GM12878 (cell line): Measurements from ENCODE around the gene PTRH2. TPM values are rescaled to one million over a fixed set of nuclear protein-coding genes. Genes with fewer than 3 reads are reported as not detected.

Source experiments
- BCL11A ChIP-seq: IDR thresholded peaks from 2 replicates; pipeline ENCODE4 v1.6.1; 2011; ENCODE audit warnings: low read depth, low read length
- BMI1 ChIP-seq: fragments of 450-650 bp; IDR thresholded peaks from 2 replicates; pipeline ENCODE4 v1.6.1; 2016; ENCODE audit warnings: mild to moderate bottlenecking, moderate library complexity, borderline replicate concordance
- CHD1 ChIP-seq: IDR thresholded peaks from 2 replicates; pipeline ENCODE4 v1.6.1; 2012; ENCODE audit warnings: low read depth, low read length, improper control_type of control experiment
- CHD2 ChIP-seq: IDR thresholded peaks from 2 replicates; pipeline ENCODE4 v1.6.1; 2011; ENCODE audit warnings: low read depth, low read length, improper control_type of control experiment, borderline replicate concordance
- FOXK2 ChIP-seq: fragments of 450-650 bp; IDR thresholded peaks from 2 replicates; pipeline ENCODE4 v1.6.1; 2017; ENCODE audit warnings: mild to moderate bottlenecking, moderate library complexity
- HSF1 ChIP-seq: fragments of 150-350 bp; IDR thresholded peaks from 2 replicates; pipeline ENCODE4 v1.6.1; 2014; ENCODE audit warnings: mild to moderate bottlenecking, low read depth, low read length
- NR2C2 ChIP-seq: IDR thresholded peaks from 2 replicates; pipeline ENCODE4 v1.6.1; 2011; ENCODE audit warnings: borderline replicate concordance, low read depth; ENCODE audit not compliant: control insufficient read depth, insufficient read length
- PKNOX1 ChIP-seq: fragments of 450-650 bp; IDR thresholded peaks from 2 replicates; pipeline ENCODE4 v1.6.1; 2016; ENCODE audit warnings: mild to moderate bottlenecking
- POLR2AphosphoS2 ChIP-seq: IDR thresholded peaks from 2 replicates; pipeline ENCODE4 v1.6.1; 2011; ENCODE audit warnings: low read depth, mild to moderate bottlenecking, low read length, improper control_type of control experiment, moderate library complexity
- RCOR1 ChIP-seq: conservative IDR thresholded peaks from 2 replicates; pipeline ENCODE4 v1.6.1; 2012; ENCODE audit warnings: low read depth, low read length, improper control_type of control experiment
- SREBF2 ChIP-seq: IDR thresholded peaks from 2 replicates; pipeline ENCODE4 v1.6.1; 2012; ENCODE audit warnings: mild to moderate bottlenecking, low read length
- ZBTB33 ChIP-seq: fragments of 450-650 bp; IDR thresholded peaks from 2 replicates; pipeline ENCODE4 v1.6.1; 2017; ENCODE audit warnings: mild to moderate bottlenecking
- polyA plus RNA-seq, 11 experiments: library from polyadenylated mRNA; depleted of rRNA in 4 of 11; unstranded in 6 of 11; stranded (reverse) in 5 of 11; fragments of >200 nt; fragmentation: Nextera tagmentation in 4 of 11; fragmentation: Illumina TruSeq in 1 of 11; extraction: Ambion mirVana in 4 of 11; extraction: Trizol in 1 of 11; gene quantifications; 1 replicate in 1 of 11; 2 replicates in 10 of 11; pipeline versions ENCODE4 v1.2.1 to v1.2.3, GENCODE V29; 2011 to 2016; ENCODE audit warnings: inconsistent platforms in 2 of 11, missing spikeins in 2 of 11, low read depth in 1 of 11
- total RNA-seq, 4 experiments: library from RNA; depleted of rRNA in 3 of 4; stranded (reverse); fragments of >200 nt in 3 of 4; fragmentation: Illumina TruSeq in 1 of 4; extraction: Trizol in 1 of 4; gene quantifications; 2 replicates each; pipeline versions ENCODE4 v1.2.1 to v1.2.3, GENCODE V29; 2013 to 2021
- TF ChIP-seq, protein P1 (sequence below): fragments of 150-350 bp; IDR thresholded peaks from 2 replicates; pipeline ENCODE4 v1.6.1; 2016; ENCODE audit warnings: low read depth, low read length
- TF ChIP-seq, protein P2 (sequence below): IDR thresholded peaks from 2 replicates; pipeline ENCODE4 v1.6.1; 2011; ENCODE audit warnings: borderline replicate concordance, low read depth, mild to moderate bottlenecking, moderate library complexity, mixed read lengths, low read length; ENCODE audit not compliant: insufficient read depth; ENCODE audit errors: extremely low read length
- TF ChIP-seq, protein P3 (sequence below): IDR thresholded peaks from 2 replicates; pipeline ENCODE4 v1.6.1; 2011; ENCODE audit warnings: low read depth, mild to moderate bottlenecking, low read length, moderate library complexity, borderline replicate concordance; ENCODE audit errors: extremely low read depth
- TF ChIP-seq, protein P4 (sequence below): fragments of 450-650 bp; formaldehyde crosslinking; IDR thresholded peaks from 2 replicates; pipeline ENCODE4 v1.4.0; 2020; ENCODE audit warnings: mild to moderate bottlenecking, moderate library complexity

PTRH2 gene
- total and polyA plus RNA-seq, 10 of the 15 experiments (the other 5 are each of a cell fraction or from before 2014, with no cell fraction given): 37.7 to 156 (median 63.4) TPM

DNA sequence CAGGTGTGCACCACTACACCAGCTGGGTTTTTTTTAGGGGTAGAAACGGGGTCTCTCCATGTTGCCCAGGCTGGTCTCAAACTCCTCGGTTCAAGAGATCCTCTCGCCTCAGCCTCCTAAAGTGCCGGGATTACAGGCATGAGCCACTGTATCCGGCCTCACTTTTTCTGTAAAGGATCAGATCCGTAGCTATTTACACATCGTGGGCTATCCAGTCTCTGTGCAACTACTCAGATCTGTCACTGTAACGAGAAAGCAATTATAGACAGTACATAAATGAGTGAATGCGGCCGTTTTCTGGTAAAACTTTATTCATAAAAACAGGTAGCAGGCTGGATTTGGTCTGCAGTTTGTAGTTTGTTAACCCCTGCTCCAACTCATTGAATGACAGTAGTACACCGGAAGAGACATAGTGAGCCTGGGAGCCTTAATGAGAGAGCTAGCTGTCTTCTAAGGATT is 44.8 kb upstream of the PTRH2 start (continued):
- TF ChIP-seq, protein P1, sequence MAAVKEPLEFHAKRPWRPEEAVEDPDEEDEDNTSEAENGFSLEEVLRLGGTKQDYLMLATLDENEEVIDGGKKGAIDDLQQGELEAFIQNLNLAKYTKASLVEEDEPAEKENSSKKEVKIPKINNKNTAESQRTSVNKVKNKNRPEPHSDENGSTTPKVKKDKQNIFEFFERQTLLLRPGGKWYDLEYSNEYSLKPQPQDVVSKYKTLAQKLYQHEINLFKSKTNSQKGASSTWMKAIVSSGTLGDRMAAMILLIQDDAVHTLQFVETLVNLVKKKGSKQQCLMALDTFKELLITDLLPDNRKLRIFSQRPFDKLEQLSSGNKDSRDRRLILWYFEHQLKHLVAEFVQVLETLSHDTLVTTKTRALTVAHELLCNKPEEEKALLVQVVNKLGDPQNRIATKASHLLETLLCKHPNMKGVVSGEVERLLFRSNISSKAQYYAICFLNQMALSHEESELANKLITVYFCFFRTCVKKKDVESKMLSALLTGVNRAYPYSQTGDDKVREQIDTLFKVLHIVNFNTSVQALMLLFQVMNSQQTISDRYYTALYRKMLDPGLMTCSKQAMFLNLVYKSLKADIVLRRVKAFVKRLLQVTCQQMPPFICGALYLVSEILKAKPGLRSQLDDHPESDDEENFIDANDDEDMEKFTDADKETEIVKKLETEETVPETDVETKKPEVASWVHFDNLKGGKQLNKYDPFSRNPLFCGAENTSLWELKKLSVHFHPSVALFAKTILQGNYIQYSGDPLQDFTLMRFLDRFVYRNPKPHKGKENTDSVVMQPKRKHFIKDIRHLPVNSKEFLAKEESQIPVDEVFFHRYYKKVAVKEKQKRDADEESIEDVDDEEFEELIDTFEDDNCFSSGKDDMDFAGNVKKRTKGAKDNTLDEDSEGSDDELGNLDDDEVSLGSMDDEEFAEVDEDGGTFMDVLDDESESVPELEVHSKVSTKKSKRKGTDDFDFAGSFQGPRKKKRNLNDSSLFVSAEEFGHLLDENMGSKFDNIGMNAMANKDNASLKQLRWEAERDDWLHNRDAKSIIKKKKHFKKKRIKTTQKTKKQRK: no peak
- TF ChIP-seq, protein P2, sequence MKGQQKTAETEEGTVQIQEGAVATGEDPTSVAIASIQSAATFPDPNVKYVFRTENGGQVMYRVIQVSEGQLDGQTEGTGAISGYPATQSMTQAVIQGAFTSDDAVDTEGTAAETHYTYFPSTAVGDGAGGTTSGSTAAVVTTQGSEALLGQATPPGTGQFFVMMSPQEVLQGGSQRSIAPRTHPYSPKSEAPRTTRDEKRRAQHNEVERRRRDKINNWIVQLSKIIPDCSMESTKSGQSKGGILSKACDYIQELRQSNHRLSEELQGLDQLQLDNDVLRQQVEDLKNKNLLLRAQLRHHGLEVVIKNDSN: no peak
- TF ChIP-seq PKNOX1 (peak; percentile 72), CHD1 (no peak), RCOR1 (no peak), BCL11A (peak; percentile 91), FOXK2 (no peak), ZBTB33 (no peak), CHD2 (no peak), BMI1 (no peak), POLR2AphosphoS2 (no peak), SREBF2 (no peak), NR2C2 (no peak), HSF1 (no peak)
- TF ChIP-seq, protein P3, sequence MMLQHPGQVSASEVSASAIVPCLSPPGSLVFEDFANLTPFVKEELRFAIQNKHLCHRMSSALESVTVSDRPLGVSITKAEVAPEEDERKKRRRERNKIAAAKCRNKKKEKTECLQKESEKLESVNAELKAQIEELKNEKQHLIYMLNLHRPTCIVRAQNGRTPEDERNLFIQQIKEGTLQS: no peak
- TF ChIP-seq, protein P4, sequence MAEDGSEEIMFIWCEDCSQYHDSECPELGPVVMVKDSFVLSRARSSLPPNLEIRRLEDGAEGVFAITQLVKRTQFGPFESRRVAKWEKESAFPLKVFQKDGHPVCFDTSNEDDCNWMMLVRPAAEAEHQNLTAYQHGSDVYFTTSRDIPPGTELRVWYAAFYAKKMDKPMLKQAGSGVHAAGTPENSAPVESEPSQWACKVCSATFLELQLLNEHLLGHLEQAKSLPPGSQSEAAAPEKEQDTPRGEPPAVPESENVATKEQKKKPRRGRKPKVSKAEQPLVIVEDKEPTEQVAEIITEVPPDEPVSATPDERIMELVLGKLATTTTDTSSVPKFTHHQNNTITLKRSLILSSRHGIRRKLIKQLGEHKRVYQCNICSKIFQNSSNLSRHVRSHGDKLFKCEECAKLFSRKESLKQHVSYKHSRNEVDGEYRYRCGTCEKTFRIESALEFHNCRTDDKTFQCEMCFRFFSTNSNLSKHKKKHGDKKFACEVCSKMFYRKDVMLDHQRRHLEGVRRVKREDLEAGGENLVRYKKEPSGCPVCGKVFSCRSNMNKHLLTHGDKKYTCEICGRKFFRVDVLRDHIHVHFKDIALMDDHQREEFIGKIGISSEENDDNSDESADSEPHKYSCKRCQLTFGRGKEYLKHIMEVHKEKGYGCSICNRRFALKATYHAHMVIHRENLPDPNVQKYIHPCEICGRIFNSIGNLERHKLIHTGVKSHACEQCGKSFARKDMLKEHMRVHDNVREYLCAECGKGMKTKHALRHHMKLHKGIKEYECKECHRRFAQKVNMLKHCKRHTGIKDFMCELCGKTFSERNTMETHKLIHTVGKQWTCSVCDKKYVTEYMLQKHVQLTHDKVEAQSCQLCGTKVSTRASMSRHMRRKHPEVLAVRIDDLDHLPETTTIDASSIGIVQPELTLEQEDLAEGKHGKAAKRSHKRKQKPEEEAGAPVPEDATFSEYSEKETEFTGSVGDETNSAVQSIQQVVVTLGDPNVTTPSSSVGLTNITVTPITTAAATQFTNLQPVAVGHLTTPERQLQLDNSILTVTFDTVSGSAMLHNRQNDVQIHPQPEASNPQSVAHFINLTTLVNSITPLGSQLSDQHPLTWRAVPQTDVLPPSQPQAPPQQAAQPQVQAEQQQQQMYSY (CRISPR knock-in tag): no peak
